Body of pancreas (tissue), 4 donors: ENCODE data around the gene TBC1D19.

Source experiments
- POLR2A ChIP-seq, 3 donors: fragments of 450-650 bp; IDR thresholded peaks; one replicate each; pipeline ENCODE4 v1.6.1; 2016; ENCODE audit warnings: antibody characterized with exemption in 3 of 3, mild to moderate bottlenecking in 2 of 3
- TF ChIP-seq, protein P1 (sequence below), 7 experiments: fragments of 450-650 bp in 4 of 7; fragments of 200-600 bp in 3 of 7; sonication (generic) in 3 of 7; IDR thresholded peaks; one replicate each; pipeline ENCODE4 v1.5.1; 2016 to 2019; ENCODE audit warnings: antibody characterized with exemption in 7 of 7

DNA sequence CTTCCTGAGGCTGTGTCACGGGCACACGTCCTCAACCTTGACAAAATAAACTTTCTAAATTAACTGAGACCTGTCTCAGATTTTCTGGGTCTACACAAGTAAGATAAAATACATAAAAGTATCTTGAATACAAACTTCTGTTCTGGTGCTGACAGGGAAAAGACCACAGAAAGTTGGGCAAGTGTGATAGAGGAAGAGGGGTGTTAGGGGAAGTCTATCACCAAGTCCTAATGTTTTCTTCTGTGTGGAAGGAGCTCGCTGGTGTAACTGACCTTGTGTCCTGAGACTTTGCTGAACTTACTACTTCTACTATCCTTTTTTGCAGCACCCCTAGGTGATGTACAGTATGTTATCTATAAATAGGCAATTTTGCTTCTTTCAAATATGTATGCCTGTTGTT, 179.8 kb downstream of the TBC1D19 start:
- TF ChIP-seq POLR2A (IDR thresholded peaks at IDR 0.05): no peak
- TF ChIP-seq, protein P1, sequence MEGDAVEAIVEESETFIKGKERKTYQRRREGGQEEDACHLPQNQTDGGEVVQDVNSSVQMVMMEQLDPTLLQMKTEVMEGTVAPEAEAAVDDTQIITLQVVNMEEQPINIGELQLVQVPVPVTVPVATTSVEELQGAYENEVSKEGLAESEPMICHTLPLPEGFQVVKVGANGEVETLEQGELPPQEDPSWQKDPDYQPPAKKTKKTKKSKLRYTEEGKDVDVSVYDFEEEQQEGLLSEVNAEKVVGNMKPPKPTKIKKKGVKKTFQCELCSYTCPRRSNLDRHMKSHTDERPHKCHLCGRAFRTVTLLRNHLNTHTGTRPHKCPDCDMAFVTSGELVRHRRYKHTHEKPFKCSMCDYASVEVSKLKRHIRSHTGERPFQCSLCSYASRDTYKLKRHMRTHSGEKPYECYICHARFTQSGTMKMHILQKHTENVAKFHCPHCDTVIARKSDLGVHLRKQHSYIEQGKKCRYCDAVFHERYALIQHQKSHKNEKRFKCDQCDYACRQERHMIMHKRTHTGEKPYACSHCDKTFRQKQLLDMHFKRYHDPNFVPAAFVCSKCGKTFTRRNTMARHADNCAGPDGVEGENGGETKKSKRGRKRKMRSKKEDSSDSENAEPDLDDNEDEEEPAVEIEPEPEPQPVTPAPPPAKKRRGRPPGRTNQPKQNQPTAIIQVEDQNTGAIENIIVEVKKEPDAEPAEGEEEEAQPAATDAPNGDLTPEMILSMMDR (IDR thresholded peaks at IDR 0.05): no peak
